Measurements from ENCODE around the gene KRTAP21-1.
"Not testable (repeated sequence)": the region's sequence is repeated elsewhere in the genome, so short reads cannot be mapped to it uniquely, and the experiment has no call there.

Gene KRTAP21-1

GRCh38 chr21:30755328-30755727 lies at the start of gene KRTAP21-1:
Gene KRTAP21-1 (minus strand): TSS chr21:30755428. CDS start chr21:30755378, 50 bp downstream.
- TF ChIP-seq, protein P1, sequence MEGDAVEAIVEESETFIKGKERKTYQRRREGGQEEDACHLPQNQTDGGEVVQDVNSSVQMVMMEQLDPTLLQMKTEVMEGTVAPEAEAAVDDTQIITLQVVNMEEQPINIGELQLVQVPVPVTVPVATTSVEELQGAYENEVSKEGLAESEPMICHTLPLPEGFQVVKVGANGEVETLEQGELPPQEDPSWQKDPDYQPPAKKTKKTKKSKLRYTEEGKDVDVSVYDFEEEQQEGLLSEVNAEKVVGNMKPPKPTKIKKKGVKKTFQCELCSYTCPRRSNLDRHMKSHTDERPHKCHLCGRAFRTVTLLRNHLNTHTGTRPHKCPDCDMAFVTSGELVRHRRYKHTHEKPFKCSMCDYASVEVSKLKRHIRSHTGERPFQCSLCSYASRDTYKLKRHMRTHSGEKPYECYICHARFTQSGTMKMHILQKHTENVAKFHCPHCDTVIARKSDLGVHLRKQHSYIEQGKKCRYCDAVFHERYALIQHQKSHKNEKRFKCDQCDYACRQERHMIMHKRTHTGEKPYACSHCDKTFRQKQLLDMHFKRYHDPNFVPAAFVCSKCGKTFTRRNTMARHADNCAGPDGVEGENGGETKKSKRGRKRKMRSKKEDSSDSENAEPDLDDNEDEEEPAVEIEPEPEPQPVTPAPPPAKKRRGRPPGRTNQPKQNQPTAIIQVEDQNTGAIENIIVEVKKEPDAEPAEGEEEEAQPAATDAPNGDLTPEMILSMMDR (IDR thresholded peaks at IDR 0.05): not testable (repeated sequence)

GRCh38 chr21:30800605-30801004 lies 45.4 kb upstream of the KRTAP21-1 start:
- TF ChIP-seq, protein P1 (IDR thresholded peaks at IDR 0.05): no peak

- TF ChIP-seq, protein P1 (IDR thresholded peaks at IDR 0.05): no peak
Measured at GRCh38 chr21:30793581-30794314, 38.5 kb upstream of the KRTAP21-1 start.

- TF ChIP-seq, protein P1 (IDR thresholded peaks at IDR 0.05): no peak
Measured at GRCh38 chr21:30779249-30779648, 24.0 kb upstream of the KRTAP21-1 start.

GRCh38 chr21:30769724-30770431 lies 14.7 kb upstream of the KRTAP21-1 start:
- TF ChIP-seq, protein P1 (IDR thresholded peaks at IDR 0.05): no peak

DNA sequence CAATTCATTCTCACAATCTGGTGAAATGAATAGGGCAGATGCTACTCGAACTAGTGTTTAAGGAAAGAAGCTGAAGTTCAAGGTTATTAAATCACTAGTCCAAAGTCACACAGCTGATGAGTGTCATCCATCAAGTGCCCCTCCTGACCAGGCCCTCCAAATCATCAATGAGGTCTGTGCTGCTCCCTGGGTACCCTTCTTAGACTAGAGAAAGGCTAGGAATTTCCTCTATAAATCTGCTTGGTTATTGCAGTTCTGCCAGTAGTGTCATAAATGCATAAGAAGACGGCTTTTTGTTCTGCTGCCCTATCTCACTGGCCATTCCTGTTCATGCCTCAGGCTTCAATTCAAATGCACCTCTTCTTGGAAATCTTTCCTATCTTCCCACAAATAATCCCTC lies 5.5 kb upstream of the KRTAP21-1 start:
- TF ChIP-seq, protein P1 (IDR thresholded peaks at IDR 0.05): no peak

DNA sequence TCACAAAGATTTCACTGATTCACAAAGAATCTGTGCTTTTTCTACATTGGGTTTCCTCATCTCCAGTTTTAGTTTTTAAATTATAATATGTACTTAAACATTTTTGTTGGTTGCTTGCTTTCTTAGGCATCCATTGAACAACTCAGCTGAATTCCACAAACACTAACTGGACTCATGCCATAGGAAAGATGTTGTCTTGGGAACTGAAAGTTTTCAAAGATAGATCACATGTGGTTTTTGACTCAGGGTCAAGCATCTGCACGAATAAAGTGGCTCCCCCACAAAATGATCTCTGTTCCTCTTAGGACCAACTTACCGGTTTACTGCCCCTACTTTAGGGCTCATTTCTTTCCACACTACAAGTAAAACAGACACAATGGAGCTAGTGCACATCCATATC lies 3.1 kb upstream of the KRTAP21-1 start:
- TF ChIP-seq, protein P1 (IDR thresholded peaks at IDR 0.05): no peak

Data from LNCAP (cell line).